Measurements from ENCODE around the gene CDK11B.
"Not testable (repeated sequence)": the region's sequence is repeated elsewhere in the genome, so short reads cannot be mapped to it uniquely, and the experiment has no call there.

DNA sequence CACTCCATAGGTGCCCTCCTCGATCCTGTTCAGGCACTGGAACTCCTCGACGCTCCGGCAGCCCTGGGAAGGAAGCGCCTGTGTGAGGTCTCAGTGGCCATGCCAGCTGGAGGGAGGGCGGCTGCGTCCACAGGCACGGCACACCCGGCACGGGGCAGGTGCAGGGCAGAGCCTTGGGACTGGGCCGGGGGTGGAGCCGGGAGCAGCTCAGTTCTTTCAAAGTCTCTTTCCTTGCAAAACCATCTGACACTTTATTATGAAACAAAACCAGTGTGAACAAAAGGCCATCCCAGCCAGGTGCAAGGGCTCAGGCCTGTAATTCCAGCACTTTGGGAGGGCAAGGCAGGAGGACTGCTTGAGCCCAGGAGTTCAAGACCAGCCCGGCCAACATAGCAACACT lies 20.3 kb downstream of the CDK11B start:
- TF ChIP-seq, protein P1, sequence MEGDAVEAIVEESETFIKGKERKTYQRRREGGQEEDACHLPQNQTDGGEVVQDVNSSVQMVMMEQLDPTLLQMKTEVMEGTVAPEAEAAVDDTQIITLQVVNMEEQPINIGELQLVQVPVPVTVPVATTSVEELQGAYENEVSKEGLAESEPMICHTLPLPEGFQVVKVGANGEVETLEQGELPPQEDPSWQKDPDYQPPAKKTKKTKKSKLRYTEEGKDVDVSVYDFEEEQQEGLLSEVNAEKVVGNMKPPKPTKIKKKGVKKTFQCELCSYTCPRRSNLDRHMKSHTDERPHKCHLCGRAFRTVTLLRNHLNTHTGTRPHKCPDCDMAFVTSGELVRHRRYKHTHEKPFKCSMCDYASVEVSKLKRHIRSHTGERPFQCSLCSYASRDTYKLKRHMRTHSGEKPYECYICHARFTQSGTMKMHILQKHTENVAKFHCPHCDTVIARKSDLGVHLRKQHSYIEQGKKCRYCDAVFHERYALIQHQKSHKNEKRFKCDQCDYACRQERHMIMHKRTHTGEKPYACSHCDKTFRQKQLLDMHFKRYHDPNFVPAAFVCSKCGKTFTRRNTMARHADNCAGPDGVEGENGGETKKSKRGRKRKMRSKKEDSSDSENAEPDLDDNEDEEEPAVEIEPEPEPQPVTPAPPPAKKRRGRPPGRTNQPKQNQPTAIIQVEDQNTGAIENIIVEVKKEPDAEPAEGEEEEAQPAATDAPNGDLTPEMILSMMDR (IDR thresholded peaks at IDR 0.05), result not testable (repeated sequence)
- not testable (repeated sequence) for TF ChIP-seq POLR2A (IDR thresholded peaks at IDR 0.05)

All from lower leg skin (tissue), 3 donors.